Spleen (tissue), 11 donors: ENCODE measurements around the gene RAMP1. TPM values are rescaled to one million over a fixed set of nuclear protein-coding genes. Genes with fewer than 3 reads are reported as not detected.

Experiments
- DNase-seq: peaks from one replicate; pipeline ENCODE4 v3.0.0-alpha.2; 2020
- H3K27ac ChIP-seq, 8 donors: fragments of 200-600 bp; sonication (generic) in 7 of 8; 1 replicate in 4 of 8; 2 replicates in 4 of 8; pipeline versions ENCODE4 v1.5.0 to v1.8.0; 2016 to 2021; ENCODE audit warnings: inconsistent platforms in 4 of 8, mild to moderate bottlenecking in 4 of 8, moderate library complexity in 1 of 8
- H3K27me3 ChIP-seq, 7 donors: fragments of 200-600 bp; sonication (generic) in 6 of 7; replicated peaks in 1 of 7; 1 replicate in 4 of 7; 2 replicates in 3 of 7; pipeline versions ENCODE4 v1.5.0 to v1.8.0; 2016 to 2021; ENCODE audit warnings: inconsistent platforms in 3 of 7, mild to moderate bottlenecking in 1 of 7
- H3K36me3 ChIP-seq, 6 donors: fragments of 200-600 bp; sonication (generic) in 5 of 6; 1 replicate in 4 of 6; 2 replicates in 2 of 6; pipeline versions ENCODE4 v1.5.0 to v1.8.0; 2016 to 2021; ENCODE audit warnings: inconsistent platforms in 2 of 6
- H3K4me1 ChIP-seq, 6 donors: fragments of 200-600 bp; sonication (generic) in 5 of 6; 1 replicate in 3 of 6; 2 replicates in 3 of 6; pipeline versions ENCODE4 v1.5.0 to v1.8.0; 2016 to 2021; ENCODE audit warnings: inconsistent platforms in 3 of 6
- H3K4me3 ChIP-seq, 8 donors: fragments of 200-600 bp; sonication (generic) in 7 of 8; 1 replicate in 4 of 8; 2 replicates in 4 of 8; pipeline versions ENCODE4 v1.5.0 to v1.8.0; 2016 to 2021; ENCODE audit warnings: inconsistent platforms in 4 of 8, mild to moderate bottlenecking in 4 of 8, moderate library complexity in 2 of 8
- H3K9me3 ChIP-seq, 8 donors: fragments of 200-600 bp; sonication (generic) in 7 of 8; 1 replicate in 4 of 8; 2 replicates in 4 of 8; pipeline versions ENCODE4 v1.5.0 to v1.8.0; 2016 to 2021; ENCODE audit warnings: inconsistent platforms in 4 of 8
- POLR2A ChIP-seq, 3 donors: fragments of 450-650 bp; IDR thresholded peaks; one replicate each; pipeline ENCODE4 v1.5.1; 2017; ENCODE audit warnings: antibody characterized with exemption in 3 of 3, mild to moderate bottlenecking in 1 of 3
- POLR2AphosphoS5 ChIP-seq, 3 donors: sonication (generic); formaldehyde crosslinking; IDR thresholded peaks; one replicate each; pipeline ENCODE4 v1.5.1; 2017; ENCODE audit warnings: antibody characterized with exemption in 3 of 3
- WGBS, 5 donors: extraction: QIAGEN DNeasy Blood & Tissue Kit in 3 of 5; methylation state at CpG; one replicate each; pipeline versions ENCODE4 v1.1.5 to v1.1.7; 2013 to 2018; 5-methylcytosine and 5-hydroxymethylcytosine counted together
- intact Hi-C: fragments of 100-400 bp; cut with DNase I; formaldehyde crosslinking; loops from one replicate; pipeline ENCODE4 v1.15.0; 2023; ENCODE audit warnings: low total_unique reads
- polyA plus RNA-seq, 3 donors: library from polyadenylated mRNA; stranded (reverse); fragments of 200-250 nt; gene quantifications; one replicate each; pipeline ENCODE4 v1.2.1, GENCODE V29; 2013
- total RNA-seq, 7 donors: library from RNA; depleted of rRNA in 3 of 7; stranded (reverse); fragments of >200 nt in 3 of 7; fragmentation: NEBNext Ultra II Directional in 4 of 7; extraction: Animal tissue kit (Norgen Biotek cat#: 25700) in 4 of 7; gene quantifications; one replicate each; pipeline versions ENCODE4 v1.1.0 to v1.2.1, GENCODE V29; 2016 to 2021
- TF ChIP-seq, protein P1 (sequence below), 11 experiments: fragments of 200-600 bp in 7 of 11; fragments of 450-650 bp in 4 of 11; sonication (generic) in 4 of 11; IDR thresholded peaks in 8 of 11; conservative IDR thresholded peaks in 3 of 11; 1 replicate in 7 of 11; 2 replicates in 4 of 11; pipeline versions ENCODE4 v1.4.0 to v1.8.0; 2016 to 2021; ENCODE audit warnings: antibody characterized with exemption in 11 of 11, inconsistent platforms in 4 of 11, mild to moderate bottlenecking in 1 of 11
- donor health status: healthy with polysubstance abuse.
- donor health status: DM: no; HTN: no; CAD: no; lungs with moderate emphysema.
- donor health status: DM: no; HTN: no; CAD: no.
- donor health status: Bipolar disorder and iron deficiency.
- donor health status: healthy.
- donor health status: DM: no; HTN: no; CAD: no.
- donor health status: DM: yes; HTN: yes; CAD: no.

RAMP1 gene
- total and polyA plus RNA-seq, 10 donors: 4.5 to 44.5 (median 9.5) TPM

DNA sequence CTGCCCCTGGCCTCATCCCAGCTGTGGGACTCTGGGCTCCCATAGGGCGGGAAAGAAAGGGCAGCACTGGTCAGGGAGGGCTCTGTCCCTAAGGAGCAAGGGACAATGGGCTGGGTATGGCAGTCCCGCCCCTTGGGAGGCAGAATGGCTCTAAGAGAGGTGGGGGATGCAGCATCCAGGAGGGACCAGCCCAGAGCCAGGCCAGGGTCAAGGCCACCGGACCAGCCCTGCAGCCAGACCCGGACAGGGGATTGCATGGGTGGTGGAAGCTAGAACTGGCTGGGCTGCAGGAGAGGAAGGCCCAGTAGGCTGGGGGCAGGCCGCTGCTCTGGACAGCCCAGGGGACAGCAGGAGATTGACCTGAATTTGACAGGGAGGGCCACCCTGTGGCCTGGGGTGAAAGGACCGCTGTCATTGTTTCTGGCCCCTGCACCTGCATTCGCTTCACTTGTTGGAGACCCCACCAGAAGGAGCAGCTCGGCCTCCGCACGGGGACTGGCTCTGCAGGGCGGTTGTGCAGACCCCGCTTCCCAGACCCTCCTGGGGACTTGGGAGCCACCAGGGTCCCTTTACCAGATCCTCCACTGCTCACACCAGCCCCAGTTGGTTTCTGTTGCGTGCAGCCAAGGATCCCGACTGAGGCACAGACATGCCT, 14.6 kb downstream of the RAMP1 start:
- H3K4me1 ChIP-seq: peaks cover 0 to 16% (median 4%) of the 10 kb centered on the region in 6 donors
- no peak overlapping the region for H3K27ac ChIP-seq
- H3K36me3 ChIP-seq: no peaks in the 10 kb centered on the region
- H3K4me3 ChIP-seq: no peak overlapping the region
- no peaks in the 10 kb centered on the region for H3K9me3 ChIP-seq
- intact Hi-C loops: no loop called here
- 83 to 95% (median 90%) methylated on average over 12 to 14 of the region's 14 CpGs for WGBS, 5 donors
- H3K27me3 ChIP-seq: peaks cover 0 to 51% (median 0%) of the 10 kb centered on the region in 7 donors
- DNase-seq: peak; percentile 63
- TF ChIP-seq, protein P1, sequence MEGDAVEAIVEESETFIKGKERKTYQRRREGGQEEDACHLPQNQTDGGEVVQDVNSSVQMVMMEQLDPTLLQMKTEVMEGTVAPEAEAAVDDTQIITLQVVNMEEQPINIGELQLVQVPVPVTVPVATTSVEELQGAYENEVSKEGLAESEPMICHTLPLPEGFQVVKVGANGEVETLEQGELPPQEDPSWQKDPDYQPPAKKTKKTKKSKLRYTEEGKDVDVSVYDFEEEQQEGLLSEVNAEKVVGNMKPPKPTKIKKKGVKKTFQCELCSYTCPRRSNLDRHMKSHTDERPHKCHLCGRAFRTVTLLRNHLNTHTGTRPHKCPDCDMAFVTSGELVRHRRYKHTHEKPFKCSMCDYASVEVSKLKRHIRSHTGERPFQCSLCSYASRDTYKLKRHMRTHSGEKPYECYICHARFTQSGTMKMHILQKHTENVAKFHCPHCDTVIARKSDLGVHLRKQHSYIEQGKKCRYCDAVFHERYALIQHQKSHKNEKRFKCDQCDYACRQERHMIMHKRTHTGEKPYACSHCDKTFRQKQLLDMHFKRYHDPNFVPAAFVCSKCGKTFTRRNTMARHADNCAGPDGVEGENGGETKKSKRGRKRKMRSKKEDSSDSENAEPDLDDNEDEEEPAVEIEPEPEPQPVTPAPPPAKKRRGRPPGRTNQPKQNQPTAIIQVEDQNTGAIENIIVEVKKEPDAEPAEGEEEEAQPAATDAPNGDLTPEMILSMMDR (IDR thresholded peaks at IDR 0.05 in 8 of 11, conservative IDR thresholded peaks at IDR 0.05 in 3 of 11): no peak
- TF ChIP-seq POLR2AphosphoS5 (IDR thresholded peaks at IDR 0.05): no peak
- TF ChIP-seq POLR2A (IDR thresholded peaks at IDR 0.05): no peak

DNA sequence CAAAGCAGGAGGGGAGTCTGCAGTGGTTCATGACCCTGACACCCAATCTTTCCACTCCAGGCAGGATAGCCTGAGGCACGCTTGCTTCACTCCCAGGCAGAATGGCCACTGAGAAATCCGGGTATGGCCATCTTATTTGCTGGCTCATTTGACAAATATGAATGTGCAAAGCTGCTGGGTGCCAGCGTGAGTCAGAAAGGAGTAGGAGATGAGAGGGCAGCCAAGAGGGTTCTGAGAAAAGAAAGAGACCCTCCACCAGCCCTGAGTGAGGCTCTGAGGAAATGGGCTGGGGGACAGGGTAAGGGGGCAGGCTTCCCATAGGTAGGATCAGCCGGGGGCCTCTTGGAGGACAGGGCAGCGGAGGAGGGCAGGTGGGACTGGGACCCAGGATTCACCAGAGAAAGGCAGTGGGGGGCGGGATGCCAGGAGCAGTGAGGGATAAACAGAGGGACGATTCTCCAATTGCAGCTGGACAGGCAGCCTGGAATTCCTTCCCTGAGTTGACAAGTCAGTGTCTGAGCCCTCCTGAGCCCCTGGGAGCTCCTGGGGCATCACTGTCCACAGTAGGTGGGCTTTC, 15.2 kb downstream of the RAMP1 start:
- DNase-seq: peak; percentile 51
- TF ChIP-seq, protein P1 (IDR thresholded peaks at IDR 0.05 in 8 of 11, conservative IDR thresholded peaks at IDR 0.05 in 3 of 11): no peak
- TF ChIP-seq POLR2AphosphoS5 (IDR thresholded peaks at IDR 0.05): no peak
- TF ChIP-seq POLR2A (IDR thresholded peaks at IDR 0.05): no peak
- H3K4me1 ChIP-seq: peaks cover 0 to 13% (median 4%) of the 10 kb centered on the region in 6 donors
- intact Hi-C loops: no loop called here
- peaks cover 0 to 45% (median 0%) of the 10 kb centered on the region in 7 donors for H3K27me3 ChIP-seq
- H3K9me3 ChIP-seq: no peaks in the 10 kb centered on the region
- 79 to 96% (median 87%) methylated on average over 6 to 7 of the region's 7 CpGs for WGBS, 5 donors
- H3K4me3 ChIP-seq: no peak overlapping the region
- no peak overlapping the region for H3K27ac ChIP-seq
- H3K36me3 ChIP-seq: no peaks in the 10 kb centered on the region

DNA sequence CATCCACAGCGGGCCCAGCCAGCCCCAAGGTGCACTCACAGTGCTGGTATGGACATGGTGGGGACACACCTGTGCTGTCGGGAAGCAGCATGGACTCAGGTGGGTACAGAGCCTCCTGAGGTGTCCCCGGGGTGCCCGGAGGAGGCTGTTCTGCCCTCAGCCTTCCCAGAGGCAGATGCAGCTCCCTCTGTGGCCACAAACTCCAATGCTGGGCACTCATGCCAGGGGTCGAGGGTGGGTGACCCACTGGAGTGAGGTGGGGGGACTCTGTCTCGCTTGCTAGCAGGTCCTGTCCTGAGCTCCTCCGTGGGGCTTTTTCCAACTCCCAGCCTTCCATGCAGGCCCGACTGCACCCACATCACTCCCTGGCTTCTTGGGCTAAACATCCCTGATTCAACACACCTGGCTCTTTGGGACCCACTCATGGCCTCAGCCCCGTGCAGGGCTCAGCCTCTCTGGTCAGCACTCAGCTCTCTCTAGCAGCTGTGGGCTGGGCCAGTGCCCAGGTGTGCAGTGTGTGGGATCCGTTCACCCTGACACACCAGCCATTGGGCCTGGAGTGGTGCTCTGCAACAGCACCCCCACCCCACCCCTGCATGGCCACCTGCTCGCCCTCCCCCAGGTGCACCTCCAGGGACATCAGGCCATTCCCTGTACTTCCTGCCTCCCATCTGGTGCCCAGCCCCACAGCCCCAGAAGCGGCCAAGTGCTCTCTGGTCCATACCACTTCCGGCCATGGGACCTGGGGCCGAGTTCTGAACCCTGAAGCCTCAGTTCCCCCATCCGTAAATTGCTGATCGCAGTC, 16.0 kb downstream of the RAMP1 start:
- Histone ChIP-seq H3K4me3 (no peak overlapping the region), H3K36me3 (no peaks in the 10 kb centered on the region), H3K27ac (no peak overlapping the region), H3K9me3 (no peaks in the 10 kb centered on the region), H3K4me1 (peaks cover 0 to 13% (median 4%) of the 10 kb centered on the region in 6 donors), H3K27me3 (peaks cover 0 to 37% (median 0%) of the 10 kb centered on the region in 7 donors)
- 86 to 96% (median 92%) methylated on average over 6 to 16 of the region's 16 CpGs for WGBS, 5 donors
- peak; percentile 48 for DNase-seq
- TF ChIP-seq POLR2AphosphoS5 (IDR thresholded peaks at IDR 0.05): no peak
- TF ChIP-seq, protein P1 (IDR thresholded peaks at IDR 0.05 in 8 of 11, conservative IDR thresholded peaks at IDR 0.05 in 3 of 11): no peak
- no peak for TF ChIP-seq POLR2A (IDR thresholded peaks at IDR 0.05)
- intact Hi-C loops: no loop called here
